NOMO-1 treated with DMSO at 0.1 percent for 48 hours (cell line): ENCODE results near the gene BRAT1.
A peak's percentile ranks its signal among the peaks of the same experiment; 100 is the strongest.
"Not testable (repeated sequence)": the region's sequence is repeated elsewhere in the genome, so short reads cannot be mapped to it uniquely, and the experiment has no call there.

ENCODE experiments used
- DNase-seq: peaks from one replicate; lab custom pipeline; 2025; ENCODE audit not compliant: unreplicated experiment; lab: John Stamatoyannopoulos, UW

BRAT1 gene

GRCh38 chr7:2539031-2539911 is 16.1 kb downstream of the BRAT1 start:
- DNase-seq = no peak

- no peak for DNase-seq
Observed at GRCh38 chr7:2537981-2538851, 17.1 kb downstream of the BRAT1 start.

GRCh38 chr7:2535872-2536627 is 19.3 kb downstream of the BRAT1 start:
- DNase-seq = not testable (repeated sequence)

- DNase-seq = not testable (repeated sequence)
Observed at GRCh38 chr7:2534214-2534613, 21.1 kb downstream of the BRAT1 start.

- DNase-seq = not testable (repeated sequence)
Observed at GRCh38 chr7:2533566-2533965, 21.8 kb downstream of the BRAT1 start.

- not testable (repeated sequence) for DNase-seq
Observed at GRCh38 chr7:2532816-2533215, 22.5 kb downstream of the BRAT1 start.

- not testable (repeated sequence) for DNase-seq
Observed at GRCh38 chr7:2532199-2532772, 23.0 kb downstream of the BRAT1 start.

GRCh38 chr7:2531796-2532110 is 23.6 kb downstream of the BRAT1 start:
- not testable (repeated sequence) for DNase-seq

GRCh38 chr7:2530994-2531795 is 24.1 kb downstream of the BRAT1 start:
- not testable (repeated sequence) for DNase-seq

- peak; percentile 87 for DNase-seq
Observed at GRCh38 chr7:2530071-2530987, 25.0 kb downstream of the BRAT1 start.

GRCh38 chr7:2529161-2530070 is 25.9 kb downstream of the BRAT1 start:
- peak; percentile 94 for DNase-seq

- no peak for DNase-seq
Observed at GRCh38 chr7:2528481-2529095, 26.7 kb downstream of the BRAT1 start.

GRCh38 chr7:2527505-2528467 is 27.5 kb downstream of the BRAT1 start:
- peak; percentile 40 for DNase-seq

GRCh38 chr7:2526659-2527504 is 28.4 kb downstream of the BRAT1 start:
- no peak for DNase-seq
